ENCODE data around the gene MMP11.

Gene MMP11

GRCh38 chr22:23832226-23833016, 59.8 kb downstream of the MMP11 start:
- no peak for DNase-seq

GRCh38 chr22:23833017-23833751, 60.5 kb downstream of the MMP11 start:
- DNase-seq, result no peak
